ENCODE measurements around the gene CCNI.

DNA sequence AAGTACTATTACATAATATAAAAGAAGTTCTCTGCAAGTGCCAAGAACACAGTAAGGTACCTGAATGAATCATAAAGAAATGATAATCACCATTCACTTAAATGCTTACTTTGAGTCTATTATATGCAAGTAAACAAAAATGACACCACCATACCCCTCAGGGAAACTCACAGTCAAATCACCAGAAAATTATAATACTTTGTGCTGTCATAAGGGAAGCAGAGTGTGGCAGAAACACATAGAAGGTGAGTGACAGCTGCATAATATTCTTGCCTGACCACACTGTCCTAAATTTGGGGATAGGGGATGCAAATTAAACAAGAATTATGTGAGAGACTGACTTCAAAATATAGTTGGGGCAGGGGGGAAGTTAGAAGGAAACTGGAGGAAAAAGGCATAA is 12.9 kb downstream of the CCNI start:
- TF ChIP-seq, protein P1, sequence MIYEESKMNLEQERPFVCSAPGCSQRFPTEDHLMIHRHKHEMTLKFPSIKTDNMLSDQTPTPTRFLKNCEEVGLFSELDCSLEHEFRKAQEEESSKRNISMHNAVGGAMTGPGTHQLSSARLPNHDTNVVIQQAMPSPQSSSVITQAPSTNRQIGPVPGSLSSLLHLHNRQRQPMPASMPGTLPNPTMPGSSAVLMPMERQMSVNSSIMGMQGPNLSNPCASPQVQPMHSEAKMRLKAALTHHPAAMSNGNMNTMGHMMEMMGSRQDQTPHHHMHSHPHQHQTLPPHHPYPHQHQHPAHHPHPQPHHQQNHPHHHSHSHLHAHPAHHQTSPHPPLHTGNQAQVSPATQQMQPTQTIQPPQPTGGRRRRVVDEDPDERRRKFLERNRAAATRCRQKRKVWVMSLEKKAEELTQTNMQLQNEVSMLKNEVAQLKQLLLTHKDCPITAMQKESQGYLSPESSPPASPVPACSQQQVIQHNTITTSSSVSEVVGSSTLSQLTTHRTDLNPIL (CRISPR knock-in tag; IDR thresholded peaks at IDR 0.05; ENCODE audit: low read depth) = no peak
- no peak for TF ChIP-seq ZNF70 (CRISPR knock-in tag; IDR thresholded peaks at IDR 0.05)

Data from SK-N-SH treated with all-trans-retinoic acid at 6 μM for 48 hours (cell line).